Measurements from ENCODE around the gene FANCE. TPM values are rescaled to one million over a fixed set of nuclear protein-coding genes. Genes with fewer than 3 reads are reported as not detected.
"Not testable (repeated sequence)": the region's sequence is repeated elsewhere in the genome, so short reads cannot be mapped to it uniquely, and the experiment has no call there.

The FANCE gene
- total and polyA plus RNA-seq, 2 donors: 5.0 to 7.0 TPM

DNA sequence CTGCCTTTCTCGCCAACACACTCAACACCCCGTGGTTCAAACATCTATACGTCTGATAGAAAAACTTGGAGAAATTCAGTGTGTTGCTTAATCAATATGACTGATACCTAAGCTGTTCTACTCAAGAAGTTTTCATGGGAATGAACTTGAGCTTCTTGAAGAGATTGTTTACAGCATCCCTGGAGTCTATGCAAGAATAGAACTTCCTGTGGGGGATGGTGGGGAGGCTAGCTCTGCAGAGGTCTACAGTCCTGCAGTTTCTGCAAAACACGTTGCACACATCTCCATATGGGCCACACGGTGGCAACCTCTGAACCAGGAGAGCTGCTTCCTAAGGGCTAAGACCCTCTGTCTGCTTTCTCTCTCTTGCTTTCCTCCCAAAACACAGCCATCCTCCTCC lies 32.7 kb upstream of the FANCE start:
- 54% methylated on average over 5 of the region's 5 CpGs for WGBS
- Histone ChIP-seq H3K4me1 (ENCODE audit: insufficient read depth) (no peaks in the 10 kb centered on the region), H3K4me3 (ENCODE audit: low read depth, low read length) (no peak overlapping the region), H3K27ac (ENCODE audit: low read depth) (no peak overlapping the region), H3K36me3 (ENCODE audit: insufficient read depth) (peaks cover 2% of the 10 kb centered on the region)
- no peak for DNase-seq (ENCODE audit: extremely low spot score)

DNA sequence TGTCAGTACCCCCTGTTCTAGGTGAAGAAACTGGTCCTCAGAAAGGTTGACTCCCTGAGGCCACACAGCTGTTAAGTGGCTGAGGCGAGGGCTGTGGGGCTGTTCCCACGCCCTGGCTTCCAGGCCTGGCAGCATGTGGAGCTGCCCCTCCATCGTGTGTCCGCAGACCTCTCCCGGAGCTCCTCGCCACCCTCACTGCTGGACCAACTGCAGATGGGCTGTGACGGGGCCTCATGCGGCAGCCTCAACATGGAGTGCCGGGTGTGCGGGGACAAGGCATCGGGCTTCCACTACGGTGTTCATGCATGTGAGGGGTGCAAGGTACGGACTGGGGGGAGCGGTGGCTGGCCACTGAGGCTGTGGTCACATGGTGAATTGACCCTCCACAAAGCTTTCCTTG lies 32.2 kb upstream of the FANCE start:
- no peak overlapping the region for H3K27ac ChIP-seq (ENCODE audit: low read depth)
- no peak overlapping the region for H3K4me3 ChIP-seq (ENCODE audit: low read depth, low read length)
- DNase-seq (ENCODE audit: extremely low spot score): no peak
- H3K4me1 ChIP-seq (ENCODE audit: insufficient read depth): no peaks in the 10 kb centered on the region
- 94% methylated on average over 14 of the region's 14 CpGs for WGBS
- peaks cover 2% of the 10 kb centered on the region for H3K36me3 ChIP-seq (ENCODE audit: insufficient read depth)

DNA sequence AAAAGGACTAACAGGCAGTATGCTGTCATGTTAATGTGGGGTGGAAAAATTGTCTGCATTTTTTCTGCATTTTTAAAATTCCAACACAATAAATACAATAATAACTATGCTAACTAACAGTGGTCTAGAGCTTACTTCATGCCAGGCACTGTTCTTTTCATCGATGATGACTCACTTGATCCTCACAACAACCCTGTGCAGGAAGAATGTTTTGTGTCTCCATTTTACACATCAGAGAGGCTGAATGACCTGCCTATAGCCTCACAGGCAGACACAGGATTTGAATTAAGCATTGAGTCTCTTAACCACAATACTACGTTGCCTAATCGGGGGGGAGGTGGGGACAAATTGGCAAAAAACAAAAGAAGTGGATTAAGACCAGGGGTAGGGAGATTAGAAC lies 26.9 kb upstream of the FANCE start:
- DNase-seq (ENCODE audit: extremely low spot score): no peak
- peaks cover 6% of the 10 kb centered on the region for H3K36me3 ChIP-seq (ENCODE audit: insufficient read depth)
- H3K4me1 ChIP-seq (ENCODE audit: insufficient read depth): no peaks in the 10 kb centered on the region
- H3K4me3 ChIP-seq (ENCODE audit: low read depth, low read length): no peak overlapping the region
- 72% methylated on average over 3 of the region's 3 CpGs for WGBS
- no peak overlapping the region for H3K27ac ChIP-seq (ENCODE audit: low read depth)

DNA sequence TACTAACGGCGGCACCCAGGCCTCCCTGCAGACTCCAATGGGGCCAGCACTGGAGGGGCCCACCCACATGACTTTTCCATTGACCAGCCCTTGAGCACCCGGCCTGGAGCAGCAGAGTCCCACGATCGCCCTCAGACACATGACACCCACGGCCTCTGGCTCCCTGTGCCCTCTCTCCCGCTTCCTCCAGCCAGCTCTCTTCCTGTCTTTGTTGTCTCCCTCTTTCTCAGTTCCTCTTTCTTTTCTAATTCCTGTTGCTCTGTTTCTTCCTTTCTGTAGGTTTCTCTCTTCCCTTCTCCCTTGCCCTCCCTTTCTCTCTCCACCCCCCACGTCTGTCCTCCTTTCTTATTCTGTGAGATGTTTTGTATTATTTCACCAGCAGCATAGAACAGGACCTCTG lies 26.1 kb upstream of the FANCE start:
- H3K4me1 ChIP-seq (ENCODE audit: insufficient read depth): no peaks in the 10 kb centered on the region
- no peak for DNase-seq (ENCODE audit: extremely low spot score)
- H3K4me3 ChIP-seq (ENCODE audit: low read depth, low read length): no peak overlapping the region
- H3K36me3 ChIP-seq (ENCODE audit: insufficient read depth): peaks cover 6% of the 10 kb centered on the region
- no peak overlapping the region for H3K27ac ChIP-seq (ENCODE audit: low read depth)
- 81% methylated on average over 8 of the region's 8 CpGs for WGBS

DNA sequence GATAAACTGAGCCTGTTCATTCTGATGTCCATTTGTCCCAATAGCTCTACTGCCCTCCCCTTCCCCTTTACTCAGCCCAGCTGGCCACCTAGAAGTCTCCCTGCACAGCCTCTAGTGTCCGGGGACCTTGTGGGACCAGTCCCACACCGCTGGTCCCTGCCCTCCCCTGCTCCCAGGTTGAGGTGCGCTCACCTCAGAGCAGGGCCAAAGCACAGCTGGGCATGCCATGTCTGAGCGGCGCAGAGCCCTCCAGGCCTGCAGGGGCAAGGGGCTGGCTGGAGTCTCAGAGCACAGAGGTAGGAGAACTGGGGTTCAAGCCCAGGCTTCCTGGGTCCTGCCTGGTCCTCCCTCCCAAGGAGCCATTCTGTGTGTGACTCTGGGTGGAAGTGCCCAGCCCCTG lies 24.7 kb upstream of the FANCE start:
- no peak for DNase-seq (ENCODE audit: extremely low spot score)
- 91% methylated on average over 5 of the region's 5 CpGs for WGBS
- H3K27ac ChIP-seq (ENCODE audit: low read depth): no peak overlapping the region
- H3K4me1 ChIP-seq (ENCODE audit: insufficient read depth): no peaks in the 10 kb centered on the region
- H3K4me3 ChIP-seq (ENCODE audit: low read depth, low read length): no peak overlapping the region
- peaks cover 6% of the 10 kb centered on the region for H3K36me3 ChIP-seq (ENCODE audit: insufficient read depth)

DNA sequence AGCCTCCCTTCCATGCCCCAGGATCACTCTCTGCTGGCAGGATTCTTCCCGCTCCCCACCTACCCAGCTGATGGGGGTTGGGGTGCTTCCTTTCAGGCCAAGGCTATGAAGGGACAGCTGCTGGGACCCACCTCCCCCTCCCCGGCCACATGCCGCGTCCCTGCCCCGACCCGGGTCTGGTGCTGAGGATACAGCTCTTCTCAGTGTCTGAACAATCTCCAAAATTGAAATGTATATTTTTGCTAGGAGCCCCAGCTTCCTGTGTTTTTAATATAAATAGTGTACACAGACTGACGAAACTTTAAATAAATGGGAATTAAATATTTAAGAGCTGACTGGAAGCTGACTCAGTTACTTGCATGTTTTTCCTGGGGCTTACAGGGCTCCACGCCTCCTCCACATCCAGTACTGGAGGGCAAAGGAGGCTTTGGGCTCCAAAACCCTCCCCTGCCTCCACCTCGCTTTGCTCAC lies 24.3 kb upstream of the FANCE start:
- Histone ChIP-seq H3K4me3 (ENCODE audit: low read depth, low read length) (no peak overlapping the region), H3K27ac (ENCODE audit: low read depth) (no peak overlapping the region), H3K4me1 (ENCODE audit: insufficient read depth) (no peaks in the 10 kb centered on the region), H3K36me3 (ENCODE audit: insufficient read depth) (peaks cover 6% of the 10 kb centered on the region)
- DNase-seq (ENCODE audit: extremely low spot score): no peak
- WGBS: 61% methylated on average over 9 of the region's 9 CpGs

DNA sequence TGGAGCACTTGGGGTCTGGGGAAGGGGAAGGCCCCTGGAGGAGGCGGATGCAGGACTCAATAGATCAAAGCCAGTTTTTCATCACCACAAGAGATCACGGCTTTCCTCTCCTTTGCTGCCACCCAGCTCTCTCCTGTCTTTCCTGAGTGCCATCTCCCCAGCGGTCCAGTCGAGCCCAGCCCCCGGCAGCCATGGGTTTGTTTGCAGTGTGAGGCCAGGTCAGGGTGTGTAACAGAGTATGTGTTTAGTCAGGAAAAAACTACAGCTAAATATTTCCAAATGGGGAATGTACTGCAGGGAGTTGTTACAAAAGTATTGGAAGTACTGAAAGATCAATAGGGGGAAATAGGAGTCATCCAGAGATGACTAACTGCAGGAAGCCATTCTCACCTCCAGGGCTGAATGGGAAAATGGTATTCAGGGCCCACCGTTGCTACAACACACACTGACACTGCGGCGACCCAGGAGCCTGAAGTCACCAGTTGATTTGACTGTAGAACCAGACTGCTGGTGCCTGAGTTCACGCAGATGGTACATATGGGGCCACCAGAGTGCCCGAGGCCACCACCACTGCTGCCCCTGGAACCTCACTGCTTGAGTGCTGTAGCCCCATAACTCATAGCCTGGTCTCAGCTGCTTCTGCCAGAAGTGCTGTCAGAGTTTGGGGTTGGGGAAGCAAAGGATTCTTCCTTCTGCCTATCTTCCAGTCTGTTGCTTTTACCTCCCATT lies 23.6 kb upstream of the FANCE start:
- Histone ChIP-seq H3K36me3 (ENCODE audit: insufficient read depth) (peaks cover 6% of the 10 kb centered on the region), H3K4me3 (ENCODE audit: low read depth, low read length) (no peak overlapping the region), H3K27ac (ENCODE audit: low read depth) (no peak overlapping the region), H3K4me1 (ENCODE audit: insufficient read depth) (no peaks in the 10 kb centered on the region)
- DNase-seq (ENCODE audit: extremely low spot score): no peak
- 84% methylated on average over 10 of the region's 10 CpGs for WGBS

DNA sequence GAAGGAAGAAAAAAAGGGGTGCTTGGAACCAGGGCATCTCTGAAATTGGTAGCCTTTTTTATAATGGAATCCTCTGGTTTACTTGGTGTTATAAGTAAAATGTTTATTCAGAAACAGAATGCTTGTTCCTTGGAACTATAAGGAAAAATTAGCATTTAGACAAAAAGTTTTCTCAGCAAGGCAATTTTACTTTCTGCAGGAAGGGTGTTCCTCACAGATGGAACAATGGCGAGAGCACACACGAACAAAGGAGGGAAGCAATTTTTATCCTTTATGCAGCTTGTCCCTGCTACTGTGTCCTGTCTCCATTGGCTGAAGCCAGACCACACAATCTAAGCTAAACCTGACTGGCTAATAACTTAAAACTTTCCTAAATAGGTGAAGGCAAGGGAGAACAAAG lies 22.7 kb upstream of the FANCE start:
- no peak overlapping the region for H3K4me3 ChIP-seq (ENCODE audit: low read depth, low read length)
- H3K4me1 ChIP-seq (ENCODE audit: insufficient read depth): no peaks in the 10 kb centered on the region
- WGBS: 93% methylated on average over 2 of the region's 2 CpGs
- H3K36me3 ChIP-seq (ENCODE audit: insufficient read depth): peaks cover 3% of the 10 kb centered on the region
- DNase-seq (ENCODE audit: extremely low spot score): no peak
- H3K27ac ChIP-seq (ENCODE audit: low read depth): no peak overlapping the region

DNA sequence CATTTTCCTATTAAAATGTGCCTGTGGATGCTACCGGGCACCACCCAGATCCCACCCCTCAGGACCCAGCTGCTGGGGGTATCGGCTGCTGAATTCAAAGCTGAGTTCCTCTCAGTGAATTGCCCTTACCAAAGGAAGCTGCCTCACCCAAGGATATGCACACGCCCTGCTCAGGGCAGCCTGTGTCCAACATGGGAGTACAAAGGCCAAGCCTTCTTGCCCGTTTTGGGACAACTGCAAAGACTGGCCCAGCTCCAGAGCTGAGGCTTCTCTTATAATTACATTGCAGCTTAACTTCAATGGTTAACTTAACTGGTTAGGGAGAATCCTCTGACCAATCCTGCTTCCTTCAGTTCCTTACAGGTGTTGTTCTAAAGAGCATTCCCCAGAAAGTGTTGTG lies 19.8 kb upstream of the FANCE start:
- no peak for DNase-seq (ENCODE audit: extremely low spot score)
- Histone ChIP-seq H3K4me1 (ENCODE audit: insufficient read depth) (no peaks in the 10 kb centered on the region), H3K27ac (ENCODE audit: low read depth) (no peak overlapping the region), H3K4me3 (ENCODE audit: low read depth, low read length) (no peak overlapping the region), H3K36me3 (ENCODE audit: insufficient read depth) (no peaks in the 10 kb centered on the region)
- 65% methylated on average over 4 of the region's 4 CpGs for WGBS

DNA sequence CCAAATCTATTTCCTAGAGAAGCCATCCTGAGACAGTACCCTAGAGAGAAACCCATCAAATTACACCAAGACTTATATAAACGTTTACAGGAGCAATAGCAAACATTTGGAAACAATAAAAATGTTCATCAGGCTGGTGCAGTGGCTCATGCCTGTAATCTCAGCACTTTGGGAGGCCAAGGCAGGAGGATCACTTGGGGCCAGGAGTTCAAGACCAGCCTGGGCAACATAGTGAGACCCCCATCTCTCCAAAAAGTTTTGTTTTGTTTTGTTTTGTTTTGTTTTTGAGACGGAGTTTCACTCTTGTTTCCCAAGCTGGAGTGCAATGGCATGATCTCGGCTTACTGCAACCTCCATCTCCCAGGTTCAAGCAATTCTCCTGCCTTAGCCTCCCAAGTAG lies 19.4 kb upstream of the FANCE start:
- not testable (repeated sequence) for H3K4me3 ChIP-seq (ENCODE audit: low read depth, low read length); DNase-seq (ENCODE audit: extremely low spot score); H3K27ac ChIP-seq (ENCODE audit: low read depth); H3K36me3 ChIP-seq (ENCODE audit: insufficient read depth); H3K4me1 ChIP-seq (ENCODE audit: insufficient read depth)
- whole genome bisulfite sequencing: 66% methylated on average over 3 of the region's 3 CpGs

DNA sequence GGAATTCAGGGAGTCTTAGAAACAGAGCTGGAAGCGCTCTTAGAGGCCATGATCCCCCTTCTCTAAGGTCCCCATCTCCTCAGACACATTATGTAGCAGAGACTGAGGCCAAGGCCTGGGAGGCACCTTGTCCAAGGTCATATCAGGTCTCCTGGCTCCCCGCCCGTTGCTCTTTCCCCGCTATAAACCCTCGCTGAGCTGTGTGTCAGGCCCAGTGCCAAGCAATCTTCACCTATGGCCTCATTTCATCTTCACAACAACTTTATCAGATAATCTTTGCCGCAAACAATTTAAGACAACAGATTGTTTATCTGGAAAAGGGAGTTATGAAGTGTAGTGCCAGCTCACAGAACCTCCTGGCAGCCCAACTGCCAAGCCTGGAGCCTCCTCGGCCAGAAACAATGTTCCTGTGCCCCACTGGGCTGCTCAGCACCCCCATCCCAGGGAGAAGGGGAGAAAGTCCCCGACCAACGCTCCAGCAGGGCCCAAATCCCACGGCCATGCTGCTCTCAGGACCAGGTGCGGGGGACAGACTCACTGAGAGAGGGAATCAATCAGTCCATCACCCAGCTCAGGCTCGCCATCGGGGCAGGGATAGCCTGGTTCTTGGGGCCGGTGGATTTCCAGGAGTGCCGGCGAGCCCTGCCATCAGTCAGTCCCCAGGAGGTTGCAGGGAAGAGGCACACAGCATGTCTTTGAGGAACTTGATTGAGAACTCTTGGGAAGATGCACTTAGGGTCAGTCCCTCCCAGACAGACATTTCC lies 16.9 kb upstream of the FANCE start:
- no peak for DNase-seq (ENCODE audit: extremely low spot score)
- no peak overlapping the region for H3K4me3 ChIP-seq (ENCODE audit: low read depth, low read length)
- H3K36me3 ChIP-seq (ENCODE audit: insufficient read depth): no peaks in the 10 kb centered on the region
- H3K4me1 ChIP-seq (ENCODE audit: insufficient read depth): no peaks in the 10 kb centered on the region
- no peak overlapping the region for H3K27ac ChIP-seq (ENCODE audit: low read depth)
- 70% methylated on average over 16 of the region's 16 CpGs for WGBS

DNA sequence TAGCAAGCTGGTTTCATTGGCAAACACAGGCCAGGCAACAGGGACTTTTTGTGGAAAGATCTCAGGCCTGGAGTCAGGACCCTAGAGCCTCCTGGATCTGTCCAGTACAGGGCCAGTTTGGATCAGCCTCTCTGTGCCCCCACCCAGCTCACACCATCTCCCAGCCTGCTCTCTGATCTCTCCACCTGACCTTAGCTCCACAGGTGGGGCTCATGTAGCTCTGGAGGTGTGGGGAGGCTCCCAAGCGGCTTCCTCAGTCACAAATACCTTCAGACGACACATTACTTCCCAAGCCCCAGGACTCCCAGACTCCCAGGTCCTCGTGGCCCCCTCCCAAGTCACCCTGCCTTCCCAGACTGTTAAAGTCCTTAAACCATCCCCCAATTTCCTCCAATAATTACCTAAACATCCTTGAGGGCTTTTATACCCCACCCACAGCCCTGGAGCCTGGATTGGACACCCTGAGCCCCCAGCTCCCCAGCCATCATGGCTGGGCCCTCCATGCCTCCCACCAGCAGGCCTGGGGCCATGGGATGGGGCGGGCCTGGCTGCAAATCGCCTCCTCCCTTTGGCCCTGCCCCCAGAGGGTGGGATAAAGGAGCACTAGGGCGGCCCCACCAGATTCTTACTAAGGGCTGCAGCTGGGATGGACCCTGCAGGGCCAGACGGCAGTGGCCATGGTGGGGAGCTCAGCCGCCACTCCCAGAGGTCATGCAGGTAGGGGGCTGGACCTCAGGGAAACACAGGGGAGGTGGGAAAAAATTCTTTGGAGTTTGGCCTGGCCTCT lies 15.9 kb upstream of the FANCE start:
- 87% methylated on average over 8 of the region's 8 CpGs for WGBS
- Histone ChIP-seq H3K36me3 (ENCODE audit: insufficient read depth) (no peaks in the 10 kb centered on the region), H3K4me3 (ENCODE audit: low read depth, low read length) (no peak overlapping the region), H3K27ac (ENCODE audit: low read depth) (no peak overlapping the region), H3K4me1 (ENCODE audit: insufficient read depth) (no peaks in the 10 kb centered on the region)
- DNase-seq (ENCODE audit: extremely low spot score): no peak

DNA sequence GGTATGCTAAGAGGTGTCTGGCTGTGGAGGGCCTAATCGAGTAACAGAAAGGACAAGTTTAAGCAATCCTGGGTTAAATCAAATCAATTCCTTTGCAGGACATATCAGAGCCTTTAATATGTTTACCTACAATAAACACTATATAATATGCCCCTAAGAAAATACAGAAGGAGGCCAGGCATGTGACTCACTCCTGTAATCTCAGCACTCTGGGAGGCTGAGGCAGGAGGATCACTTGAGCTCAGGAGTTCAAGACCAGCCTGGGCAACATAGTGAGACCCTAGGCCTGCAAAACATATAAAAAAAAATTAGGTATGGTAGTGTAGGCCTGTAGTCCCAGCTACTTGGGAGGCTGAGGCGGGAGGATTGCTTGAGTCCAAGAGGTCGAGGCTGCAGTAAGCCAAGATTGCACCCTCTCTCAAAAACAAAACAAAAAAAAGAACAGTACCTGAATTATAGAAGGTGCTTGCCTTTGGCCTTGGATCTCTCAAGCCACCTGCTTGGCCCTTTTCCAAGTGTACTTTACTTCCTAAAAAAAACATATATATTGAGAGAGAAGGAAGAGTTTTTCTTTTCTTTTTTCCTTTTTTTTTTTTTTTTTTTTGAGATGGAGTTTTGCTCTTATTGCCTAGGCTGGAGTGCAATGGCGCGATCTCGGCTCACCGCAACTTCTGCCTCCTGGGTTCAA lies 13.6 kb upstream of the FANCE start:
- DNase-seq (ENCODE audit: extremely low spot score): not testable (repeated sequence)

More for the DNA sequence above, 13.6 kb upstream of the FANCE start:
- 96% methylated on average over 7 of the region's 7 CpGs for whole genome bisulfite sequencing
- not testable (repeated sequence) for H3K27ac ChIP-seq (ENCODE audit: low read depth); H3K4me3 ChIP-seq (ENCODE audit: low read depth, low read length); H3K36me3 ChIP-seq (ENCODE audit: insufficient read depth); H3K4me1 ChIP-seq (ENCODE audit: insufficient read depth)

Measured in urinary bladder (tissue), 4 donors.